ENCODE results near the gene PNMA1.

DNA sequence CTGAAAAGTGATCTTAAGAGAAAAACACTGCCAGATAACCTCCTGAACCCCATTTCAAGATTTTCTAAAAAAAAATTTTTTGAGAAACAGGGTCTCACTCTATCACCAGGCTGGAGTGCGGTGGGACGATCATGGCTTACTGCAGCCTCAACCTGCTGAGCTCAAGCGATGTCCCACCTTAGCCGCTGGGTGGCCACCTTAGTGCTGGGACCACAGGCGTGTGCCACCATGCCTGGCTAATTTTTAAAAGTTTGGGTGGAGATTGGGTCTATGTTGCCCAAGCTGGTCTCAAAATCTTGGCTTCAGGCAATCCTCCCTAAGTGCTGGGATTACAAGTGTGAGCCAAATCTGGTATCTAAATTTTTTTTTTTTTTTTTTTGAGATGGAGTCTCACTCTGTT, 3.4 kb downstream of the PNMA1 start:
- TF ChIP-seq POLR2A (IDR thresholded peaks at IDR 0.05) = no peak
- TF ChIP-seq, protein P1, sequence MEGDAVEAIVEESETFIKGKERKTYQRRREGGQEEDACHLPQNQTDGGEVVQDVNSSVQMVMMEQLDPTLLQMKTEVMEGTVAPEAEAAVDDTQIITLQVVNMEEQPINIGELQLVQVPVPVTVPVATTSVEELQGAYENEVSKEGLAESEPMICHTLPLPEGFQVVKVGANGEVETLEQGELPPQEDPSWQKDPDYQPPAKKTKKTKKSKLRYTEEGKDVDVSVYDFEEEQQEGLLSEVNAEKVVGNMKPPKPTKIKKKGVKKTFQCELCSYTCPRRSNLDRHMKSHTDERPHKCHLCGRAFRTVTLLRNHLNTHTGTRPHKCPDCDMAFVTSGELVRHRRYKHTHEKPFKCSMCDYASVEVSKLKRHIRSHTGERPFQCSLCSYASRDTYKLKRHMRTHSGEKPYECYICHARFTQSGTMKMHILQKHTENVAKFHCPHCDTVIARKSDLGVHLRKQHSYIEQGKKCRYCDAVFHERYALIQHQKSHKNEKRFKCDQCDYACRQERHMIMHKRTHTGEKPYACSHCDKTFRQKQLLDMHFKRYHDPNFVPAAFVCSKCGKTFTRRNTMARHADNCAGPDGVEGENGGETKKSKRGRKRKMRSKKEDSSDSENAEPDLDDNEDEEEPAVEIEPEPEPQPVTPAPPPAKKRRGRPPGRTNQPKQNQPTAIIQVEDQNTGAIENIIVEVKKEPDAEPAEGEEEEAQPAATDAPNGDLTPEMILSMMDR (IDR thresholded peaks at IDR 0.05) = no peak
